Fibroblast of peridontal ligament (primary cell): Measurements from ENCODE around the gene MTCL1.

ENCODE experiments used
- DNase-seq: peaks from one replicate; pipeline ENCODE4 v3.0.0-alpha.2; 2010; ENCODE audit errors: extremely low read depth

MTCL1 gene

GRCh38 chr18:8865934-8866333, 160.6 kb downstream of the MTCL1 start:
- DNase-seq, result no peak

- DNase-seq, result no peak
These were observed 161.3 kb downstream of the MTCL1 start for GRCh38 chr18:8866679-8867078.

GRCh38 chr18:8868276-8868675, 162.9 kb downstream of the MTCL1 start:
- no peak for DNase-seq

DNA sequence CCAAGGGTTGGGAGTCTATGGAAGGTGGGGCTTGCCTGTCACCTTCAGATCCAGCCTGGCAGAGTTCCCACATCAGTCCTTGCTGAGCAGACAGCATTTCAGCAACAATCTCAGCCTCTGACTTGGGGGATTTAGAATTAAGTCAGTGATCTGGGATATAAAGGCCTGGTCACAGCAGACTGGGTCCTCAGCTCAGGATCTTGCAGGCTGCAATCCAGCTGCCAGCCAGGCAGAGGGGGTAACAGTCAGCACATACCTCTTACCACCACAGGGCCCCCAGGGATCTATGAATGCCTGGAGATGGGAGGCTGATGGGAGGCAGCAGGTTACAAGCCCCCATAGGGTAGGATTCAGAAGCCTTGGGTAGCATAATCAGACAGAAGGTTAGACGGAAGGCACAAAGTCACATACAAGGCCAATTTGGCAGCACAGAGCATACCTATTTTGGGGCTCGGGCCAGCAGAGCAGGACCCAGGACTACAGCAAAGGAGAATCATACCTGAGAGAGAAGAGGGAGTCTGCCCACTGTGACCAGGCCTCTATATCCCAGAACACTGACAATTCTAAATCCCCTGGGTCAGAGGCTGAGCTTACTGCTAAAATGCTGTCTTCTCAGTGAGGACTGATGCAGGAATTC, 163.5 kb downstream of the MTCL1 start:
- no peak for DNase-seq

GRCh38 chr18:8869696-8870095, 164.3 kb downstream of the MTCL1 start:
- DNase-seq, result no peak

- no peak for DNase-seq
These were observed 165.2 kb downstream of the MTCL1 start for GRCh38 chr18:8870528-8870927.

DNA sequence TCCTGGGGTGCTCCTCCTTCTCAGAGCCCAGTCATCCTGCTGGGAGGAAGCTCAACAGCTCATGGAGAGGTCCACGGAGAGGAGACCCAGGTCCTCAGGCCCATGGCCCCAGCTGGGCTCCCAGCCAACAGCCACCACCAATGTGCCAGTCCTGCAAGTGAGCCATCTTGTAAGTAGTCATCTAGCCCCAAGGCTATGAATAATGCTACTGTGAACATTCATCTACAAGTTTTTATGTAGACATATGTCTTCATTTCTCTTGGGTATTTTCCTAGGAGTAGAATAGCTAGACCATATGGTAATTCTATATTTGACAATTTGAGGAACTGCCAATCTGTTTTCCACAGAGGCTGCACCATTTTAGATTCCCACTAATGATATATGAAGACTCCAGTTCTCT, 166.1 kb downstream of the MTCL1 start:
- DNase-seq, result no peak

DNA sequence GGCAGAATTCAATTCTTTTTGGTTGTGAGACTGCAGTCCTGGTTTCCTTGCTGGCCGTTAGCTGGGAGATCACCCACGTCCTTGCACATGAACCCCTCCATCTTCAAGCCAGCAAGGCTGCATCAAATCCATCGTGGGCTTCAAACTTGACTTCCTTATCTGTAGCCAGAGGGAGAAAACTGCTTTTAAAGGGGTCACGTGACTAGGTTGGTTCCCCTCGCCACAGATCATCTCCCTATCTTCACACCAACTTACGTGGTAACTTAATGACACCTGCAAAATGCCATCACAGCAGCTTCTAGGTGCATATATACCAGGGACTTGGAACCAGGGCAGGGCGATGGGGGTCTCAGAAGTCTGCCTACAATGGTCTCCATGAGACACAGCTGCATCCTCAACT, 169.5 kb downstream of the MTCL1 start:
- no peak for DNase-seq

DNA sequence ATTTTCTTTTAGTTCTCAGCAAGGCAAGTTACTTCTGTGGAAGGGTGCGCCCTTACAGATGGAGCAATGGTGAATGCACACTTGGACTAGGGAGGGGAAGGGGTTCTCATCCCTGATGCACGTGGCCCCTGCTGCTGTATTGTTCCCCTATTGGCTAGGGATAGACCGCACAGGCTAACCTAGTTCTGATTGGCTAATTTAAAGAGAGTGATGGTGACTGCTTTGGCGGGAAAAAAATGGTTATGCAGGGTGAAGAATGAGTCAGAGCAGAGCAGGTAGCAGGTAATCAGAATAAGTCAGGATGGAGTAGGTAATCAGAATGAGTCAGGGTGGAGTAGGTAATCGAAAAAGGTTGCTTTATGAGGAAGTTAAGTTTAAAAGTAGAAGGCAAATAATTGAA, 171.5 kb downstream of the MTCL1 start:
- no peak for DNase-seq

- DNase-seq, result no peak
These were observed 175.7 kb downstream of the MTCL1 start for GRCh38 chr18:8881103-8881502.
